Suprapubic skin (tissue), 4 donors: ENCODE results near the gene GALNT13. TPM values are rescaled to one million over a fixed set of nuclear protein-coding genes. Genes with fewer than 3 reads are reported as not detected.

Experiments
- DNase-seq, 2 donors: peaks; one replicate each; pipeline ENCODE4 v3.0.0-alpha.2; 2019; ENCODE audit warnings: low spot score in 2 of 2
- H3K27ac ChIP-seq: fragments of 200-600 bp; sonication (generic); one replicate; pipeline ENCODE4 v1.5.1; 2019
- H3K27me3 ChIP-seq: fragments of 200-600 bp; sonication (generic); one replicate; pipeline ENCODE4 v1.5.1; 2019
- H3K36me3 ChIP-seq: fragments of 200-600 bp; sonication (generic); one replicate; pipeline ENCODE4 v1.5.1; 2019
- H3K4me1 ChIP-seq: fragments of 200-600 bp; sonication (generic); one replicate; pipeline ENCODE4 v1.5.1; 2019
- H3K4me3 ChIP-seq: fragments of 200-600 bp; sonication (generic); one replicate; pipeline ENCODE4 v1.5.1; 2019; ENCODE audit warnings: mild to moderate bottlenecking
- H3K9me3 ChIP-seq: fragments of 200-600 bp; sonication (generic); one replicate; pipeline ENCODE4 v1.5.1; 2019
- EP300 ChIP-seq: sonication (generic); formaldehyde crosslinking; IDR thresholded peaks from one replicate; pipeline ENCODE4 v1.6.1; 2017; ENCODE audit warnings: antibody characterized with exemption
- POLR2A ChIP-seq, 2 donors: fragments of 450-650 bp; IDR thresholded peaks; one replicate each; pipeline ENCODE4 v1.6.1; 2017; ENCODE audit warnings: antibody characterized with exemption in 2 of 2, mild to moderate bottlenecking in 2 of 2, moderate library complexity in 2 of 2
- POLR2AphosphoS5 ChIP-seq, 3 donors: sonication (generic); formaldehyde crosslinking; IDR thresholded peaks; one replicate each; pipeline ENCODE4 v1.6.1; 2017; ENCODE audit warnings: antibody characterized with exemption in 3 of 3
- WGBS: methylation state at CpG from one replicate; pipeline ENCODE4 v1.1.5; 2018; 5-methylcytosine and 5-hydroxymethylcytosine counted together
- total RNA-seq, 4 donors: library from RNA; depleted of rRNA; stranded (reverse); fragments of >200 nt; gene quantifications; one replicate each; pipeline ENCODE4 v1.1.0, GENCODE V29; 2016
- TF ChIP-seq, protein P1 (sequence below), 2 donors: fragments of 200-600 bp in 1 of 2; fragments of 450-650 bp in 1 of 2; sonication (generic) in 1 of 2; IDR thresholded peaks; one replicate each; pipeline ENCODE4 v1.5.1; 2016 to 2019; ENCODE audit warnings: antibody characterized with exemption in 2 of 2, mild to moderate bottlenecking in 1 of 2, moderate library complexity in 1 of 2

GALNT13 gene
- total RNA-seq, 4 donors from 2014 or later, result 0.19 to 0.97 (median 0.54) TPM

DNA sequence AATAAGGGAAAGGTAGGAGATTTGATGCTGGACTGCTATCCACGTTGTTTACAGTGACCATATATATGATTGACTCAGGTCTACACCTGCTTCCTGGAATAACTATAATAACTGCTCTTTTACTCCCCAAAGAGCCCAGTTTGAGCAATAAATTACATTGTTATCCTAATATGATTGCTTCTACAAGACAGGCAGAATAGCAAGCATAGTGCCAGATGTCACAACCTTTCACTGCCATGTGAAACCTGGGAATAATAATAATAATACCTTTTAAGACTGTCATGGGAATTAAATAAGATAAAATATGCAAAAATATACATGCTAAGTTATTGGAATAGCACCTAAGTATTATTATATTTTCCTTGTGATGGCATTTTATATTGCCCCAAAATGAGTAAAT lies 298.7 kb downstream of the GALNT13 start:
- WGBS, result 61% methylated on average over 1 of the region's 1 CpG
- no peak for TF ChIP-seq POLR2A (IDR thresholded peaks at IDR 0.05)
- TF ChIP-seq, protein P1, sequence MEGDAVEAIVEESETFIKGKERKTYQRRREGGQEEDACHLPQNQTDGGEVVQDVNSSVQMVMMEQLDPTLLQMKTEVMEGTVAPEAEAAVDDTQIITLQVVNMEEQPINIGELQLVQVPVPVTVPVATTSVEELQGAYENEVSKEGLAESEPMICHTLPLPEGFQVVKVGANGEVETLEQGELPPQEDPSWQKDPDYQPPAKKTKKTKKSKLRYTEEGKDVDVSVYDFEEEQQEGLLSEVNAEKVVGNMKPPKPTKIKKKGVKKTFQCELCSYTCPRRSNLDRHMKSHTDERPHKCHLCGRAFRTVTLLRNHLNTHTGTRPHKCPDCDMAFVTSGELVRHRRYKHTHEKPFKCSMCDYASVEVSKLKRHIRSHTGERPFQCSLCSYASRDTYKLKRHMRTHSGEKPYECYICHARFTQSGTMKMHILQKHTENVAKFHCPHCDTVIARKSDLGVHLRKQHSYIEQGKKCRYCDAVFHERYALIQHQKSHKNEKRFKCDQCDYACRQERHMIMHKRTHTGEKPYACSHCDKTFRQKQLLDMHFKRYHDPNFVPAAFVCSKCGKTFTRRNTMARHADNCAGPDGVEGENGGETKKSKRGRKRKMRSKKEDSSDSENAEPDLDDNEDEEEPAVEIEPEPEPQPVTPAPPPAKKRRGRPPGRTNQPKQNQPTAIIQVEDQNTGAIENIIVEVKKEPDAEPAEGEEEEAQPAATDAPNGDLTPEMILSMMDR (IDR thresholded peaks at IDR 0.05), result no peak
- TF ChIP-seq POLR2AphosphoS5 (IDR thresholded peaks at IDR 0.05), result no peak
- TF ChIP-seq EP300, result no peak
- Histone ChIP-seq H3K4me3 (no peak overlapping the region), H3K36me3 (no peaks in the 10 kb centered on the region), H3K4me1 (no peaks in the 10 kb centered on the region), H3K27ac (no peak overlapping the region), H3K27me3 (no peaks in the 10 kb centered on the region), H3K9me3 (no peaks in the 10 kb centered on the region)
- no peak for DNase-seq

GRCh38 chr2:154173164-154173563 lies 301.4 kb downstream of the GALNT13 start:
- Histone ChIP-seq H3K36me3 (no peaks in the 10 kb centered on the region), H3K4me1 (no peaks in the 10 kb centered on the region), H3K27me3 (no peaks in the 10 kb centered on the region), H3K4me3 (no peak overlapping the region), H3K9me3 (no peaks in the 10 kb centered on the region), H3K27ac (no peak overlapping the region)
- TF ChIP-seq EP300 (no peak), POLR2AphosphoS5 (IDR thresholded peaks at IDR 0.05) (no peak), POLR2A (IDR thresholded peaks at IDR 0.05) (no peak)
- TF ChIP-seq, protein P1 (IDR thresholded peaks at IDR 0.05), result no peak
- WGBS, result 65% methylated on average over 2 of the region's 2 CpGs
- no peak for DNase-seq

DNA sequence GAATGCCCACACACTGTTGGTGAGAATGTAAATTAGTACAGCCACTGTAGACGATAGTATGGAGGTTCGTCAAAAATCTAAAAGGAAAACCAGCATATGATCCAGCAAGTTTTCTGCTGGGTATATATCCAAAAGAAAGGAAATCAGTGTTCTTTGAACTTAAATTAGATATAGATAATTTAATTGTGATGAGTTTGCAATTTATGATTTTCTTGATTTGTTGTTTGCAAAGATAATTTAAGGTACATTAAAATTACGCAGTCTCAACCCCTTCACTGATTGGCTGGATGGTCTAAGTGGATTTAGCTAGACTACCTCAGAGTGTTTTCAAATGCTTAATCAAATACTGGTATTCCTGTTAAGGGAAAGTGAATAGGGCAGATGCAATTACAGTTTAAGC lies 302.2 kb downstream of the GALNT13 start:
- Histone ChIP-seq H3K4me3 (no peak overlapping the region), H3K4me1 (no peaks in the 10 kb centered on the region), H3K27me3 (no peaks in the 10 kb centered on the region), H3K9me3 (no peaks in the 10 kb centered on the region), H3K36me3 (no peaks in the 10 kb centered on the region), H3K27ac (no peak overlapping the region)
- TF ChIP-seq, protein P1 (IDR thresholded peaks at IDR 0.05), result no peak
- no peak for TF ChIP-seq POLR2AphosphoS5 (IDR thresholded peaks at IDR 0.05)
- TF ChIP-seq EP300, result no peak
- no peak for TF ChIP-seq POLR2A (IDR thresholded peaks at IDR 0.05)
- 84% methylated on average over 3 of the region's 3 CpGs for WGBS
- DNase-seq, result no peak

DNA sequence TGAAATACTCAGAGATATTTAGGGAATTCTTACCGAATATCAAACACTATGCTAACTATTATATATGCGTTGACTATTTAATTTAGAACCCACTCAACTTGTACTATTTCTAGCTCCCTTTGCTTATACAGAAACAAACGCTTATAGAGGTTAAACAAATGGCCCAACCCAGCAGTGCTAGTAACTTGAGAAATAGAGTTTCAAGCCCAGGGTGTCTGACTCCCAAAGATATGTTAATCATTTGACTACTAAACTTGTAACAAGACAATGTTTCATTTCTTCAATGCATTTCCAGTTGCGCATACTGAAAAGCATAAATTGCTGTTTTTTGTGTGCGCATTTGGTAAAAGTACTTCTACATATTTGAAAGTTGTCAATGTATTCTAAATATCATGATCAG lies 310.3 kb downstream of the GALNT13 start:
- Histone ChIP-seq H3K27ac (no peak overlapping the region), H3K4me3 (no peak overlapping the region), H3K9me3 (peaks cover 7% of the 10 kb centered on the region), H3K27me3 (no peaks in the 10 kb centered on the region), H3K36me3 (no peaks in the 10 kb centered on the region), H3K4me1 (no peaks in the 10 kb centered on the region)
- TF ChIP-seq, protein P1 (IDR thresholded peaks at IDR 0.05), result no peak
- no peak for TF ChIP-seq POLR2AphosphoS5 (IDR thresholded peaks at IDR 0.05)
- no peak for TF ChIP-seq EP300
- no peak for TF ChIP-seq POLR2A (IDR thresholded peaks at IDR 0.05)
- 93% methylated on average over 5 of the region's 5 CpGs for WGBS
- no peak for DNase-seq

DNA sequence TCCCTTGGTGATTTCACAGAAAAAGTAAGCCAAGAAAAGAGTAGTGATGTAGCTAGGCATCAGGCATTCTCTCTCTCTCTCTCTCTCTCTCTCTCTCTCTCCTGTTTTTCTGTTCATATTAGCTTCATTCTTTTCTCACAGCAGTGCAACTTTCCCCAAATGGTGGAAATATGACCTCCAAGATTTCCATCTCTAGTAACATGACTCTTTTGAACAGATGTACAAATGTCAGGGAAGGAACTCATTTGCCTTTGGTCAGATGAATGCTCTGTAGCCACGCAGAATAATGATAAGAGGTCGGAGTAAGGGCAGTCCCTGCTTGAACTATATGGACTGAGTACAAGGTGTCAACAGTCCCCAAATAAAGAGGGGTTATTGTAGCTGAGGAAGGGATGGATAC lies 316.2 kb downstream of the GALNT13 start:
- Histone ChIP-seq H3K4me1 (no peaks in the 10 kb centered on the region), H3K4me3 (no peak overlapping the region), H3K27ac (no peak overlapping the region), H3K9me3 (peaks cover 7% of the 10 kb centered on the region), H3K36me3 (no peaks in the 10 kb centered on the region), H3K27me3 (no peaks in the 10 kb centered on the region)
- 54% methylated on average over 2 of the region's 2 CpGs for WGBS
- DNase-seq, result no peak
- no peak for TF ChIP-seq POLR2A (IDR thresholded peaks at IDR 0.05)
- TF ChIP-seq EP300, result no peak
- no peak for TF ChIP-seq POLR2AphosphoS5 (IDR thresholded peaks at IDR 0.05)
- TF ChIP-seq, protein P1 (IDR thresholded peaks at IDR 0.05), result no peak
